Erythroblast (primary cell): ENCODE data around the gene HRH3.

Experiments
- GATA1 ChIP-seq: IDR thresholded peaks from 2 replicates; pipeline ENCODE4 v1.6.1; 2011; ENCODE audit warnings: low read depth, mild to moderate bottlenecking, control low read depth, low read length, moderate library complexity
- POLR2A ChIP-seq: IDR thresholded peaks from 2 replicates; pipeline ENCODE4 v1.6.1; 2011; ENCODE audit warnings: mild to moderate bottlenecking, low read length

DNA sequence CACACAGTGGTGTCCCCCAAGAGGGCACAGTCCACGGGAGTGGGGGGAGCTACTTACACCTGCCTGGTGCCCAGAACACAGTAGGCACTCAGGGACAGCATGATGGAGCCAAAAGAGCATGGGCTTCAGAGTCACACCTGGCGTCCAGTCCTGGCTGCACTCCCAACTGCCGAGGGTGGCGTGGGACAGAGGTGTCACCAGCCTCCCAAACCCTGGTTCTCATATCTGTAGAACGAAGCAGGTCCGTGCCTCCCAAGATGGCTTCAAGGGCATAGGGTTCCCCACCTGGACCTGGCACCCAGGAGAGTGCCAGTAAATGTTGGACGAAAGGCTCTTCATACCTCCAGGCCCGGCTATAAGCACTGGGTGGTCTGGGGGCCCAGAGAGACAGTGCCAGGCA, 8.9 kb downstream of the HRH3 start:
- no peak for TF ChIP-seq POLR2A
- TF ChIP-seq GATA1: no peak
